Gastroesophageal sphincter (tissue), 3 donors: ENCODE data around the gene MS4A5.

Experiments used
- CTCF ChIP-seq, 4 experiments: fragments of 200-600 bp in 2 of 4; fragments of 450-650 bp in 2 of 4; sonication (generic) in 1 of 4; IDR thresholded peaks; one replicate each; pipeline ENCODE4 v1.5.1; 2017 to 2019; ENCODE audit warnings: antibody characterized with exemption in 4 of 4, mild to moderate bottlenecking in 2 of 4, moderate library complexity in 2 of 4
- EP300 ChIP-seq: sonication (generic); formaldehyde crosslinking; IDR thresholded peaks from one replicate; pipeline ENCODE4 v1.6.1; 2017; ENCODE audit warnings: antibody characterized with exemption, mild to moderate bottlenecking
- POLR2A ChIP-seq, 2 donors: fragments of 450-650 bp; IDR thresholded peaks; one replicate each; pipeline ENCODE4 v1.6.1; 2017; ENCODE audit warnings: antibody characterized with exemption in 2 of 2, mild to moderate bottlenecking in 2 of 2, moderate library complexity in 1 of 2
- POLR2AphosphoS5 ChIP-seq: sonication (generic); formaldehyde crosslinking; IDR thresholded peaks from one replicate; pipeline ENCODE4 v1.6.1; 2017; ENCODE audit warnings: antibody characterized with exemption

GRCh38 chr11:60429272-60429671 is at the start of gene MS4A5:
- no peak for TF ChIP-seq CTCF (IDR thresholded peaks at IDR 0.05)
- no peak for TF ChIP-seq POLR2AphosphoS5
- TF ChIP-seq EP300, result no peak
- TF ChIP-seq POLR2A (IDR thresholded peaks at IDR 0.05), result no peak
